Body of pancreas (tissue), 4 donors: ENCODE measurements around the gene CLPTM1L. TPM values are rescaled to one million over a fixed set of nuclear protein-coding genes. Genes with fewer than 3 reads are reported as not detected.

Experiments
- ATAC-seq: fragments of 150-250 bp; one replicate; pipeline ENCODE4 v1.9.1; 2016
- DNase-seq, 4 donors: peaks; one replicate each; pipeline ENCODE4 v3.0.0-alpha.2; 2019
- H3K27ac ChIP-seq, 4 donors: fragments of 200-600 bp; sonication (generic); 1 replicate in 3 of 4; 2 replicates in 1 of 4; pipeline versions ENCODE4 v1.5.1 to v1.6.1; 2016 to 2019; ENCODE audit warnings: mild to moderate bottlenecking in 1 of 4, mixed read lengths in 1 of 4, moderate library complexity in 1 of 4
- H3K27me3 ChIP-seq, 2 donors: fragments of 200-600 bp; sonication (generic); one replicate each; pipeline ENCODE4 v1.6.0; 2016; ENCODE audit warnings: mild to moderate bottlenecking in 1 of 2
- H3K36me3 ChIP-seq, 2 donors: fragments of 200-600 bp; sonication (generic); replicated peaks in 1 of 2; 2 replicates each; pipeline ENCODE4 v1.5.1; 2016; ENCODE audit warnings: low read depth in 2 of 2; ENCODE audit not compliant: insufficient read depth in 1 of 2
- H3K4me1 ChIP-seq: fragments of 200-600 bp; sonication (generic); one replicate; pipeline ENCODE4 v1.6.0; 2016
- H3K4me3 ChIP-seq, 2 donors: fragments of 200-600 bp; sonication (generic); 1 replicate in 1 of 2; 2 replicates in 1 of 2; pipeline ENCODE4 v1.5.1; 2016 to 2019
- H3K9me3 ChIP-seq, 3 donors: fragments of 200-600 bp; sonication (generic); 1 replicate in 2 of 3; 2 replicates in 1 of 3; pipeline ENCODE4 v1.5.1; 2016
- POLR2A ChIP-seq, 3 donors: fragments of 450-650 bp; IDR thresholded peaks; one replicate each; pipeline ENCODE4 v1.6.1; 2016; ENCODE audit warnings: antibody characterized with exemption in 3 of 3, mild to moderate bottlenecking in 2 of 3
- WGBS, 2 donors: methylation state at CpG; one replicate each; pipeline ENCODE4 v1.1.5; 2017; 5-methylcytosine and 5-hydroxymethylcytosine counted together
- intact Hi-C: fragments of 100-400 bp; cut with DNase I; formaldehyde crosslinking; loops from one replicate; pipeline ENCODE4 v1.15.1; 2023
- total RNA-seq, 2 donors: library from RNA; depleted of rRNA; stranded (reverse); fragments of >200 nt; gene quantifications; one replicate each; pipeline ENCODE4 v1.1.0, GENCODE V29; 2016
- TF ChIP-seq, protein P1 (sequence below), 7 experiments: fragments of 450-650 bp in 4 of 7; fragments of 200-600 bp in 3 of 7; sonication (generic) in 3 of 7; IDR thresholded peaks; one replicate each; pipeline ENCODE4 v1.5.1; 2016 to 2019; ENCODE audit warnings: antibody characterized with exemption in 7 of 7

Gene CLPTM1L, protein sequence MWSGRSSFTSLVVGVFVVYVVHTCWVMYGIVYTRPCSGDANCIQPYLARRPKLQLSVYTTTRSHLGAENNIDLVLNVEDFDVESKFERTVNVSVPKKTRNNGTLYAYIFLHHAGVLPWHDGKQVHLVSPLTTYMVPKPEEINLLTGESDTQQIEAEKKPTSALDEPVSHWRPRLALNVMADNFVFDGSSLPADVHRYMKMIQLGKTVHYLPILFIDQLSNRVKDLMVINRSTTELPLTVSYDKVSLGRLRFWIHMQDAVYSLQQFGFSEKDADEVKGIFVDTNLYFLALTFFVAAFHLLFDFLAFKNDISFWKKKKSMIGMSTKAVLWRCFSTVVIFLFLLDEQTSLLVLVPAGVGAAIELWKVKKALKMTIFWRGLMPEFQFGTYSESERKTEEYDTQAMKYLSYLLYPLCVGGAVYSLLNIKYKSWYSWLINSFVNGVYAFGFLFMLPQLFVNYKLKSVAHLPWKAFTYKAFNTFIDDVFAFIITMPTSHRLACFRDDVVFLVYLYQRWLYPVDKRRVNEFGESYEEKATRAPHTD
- total RNA-seq: 100 to 1,000 TPM in 1 of 2 donors, 10 to 100 TPM in 1; 91.3 to 109 TPM

DNA sequence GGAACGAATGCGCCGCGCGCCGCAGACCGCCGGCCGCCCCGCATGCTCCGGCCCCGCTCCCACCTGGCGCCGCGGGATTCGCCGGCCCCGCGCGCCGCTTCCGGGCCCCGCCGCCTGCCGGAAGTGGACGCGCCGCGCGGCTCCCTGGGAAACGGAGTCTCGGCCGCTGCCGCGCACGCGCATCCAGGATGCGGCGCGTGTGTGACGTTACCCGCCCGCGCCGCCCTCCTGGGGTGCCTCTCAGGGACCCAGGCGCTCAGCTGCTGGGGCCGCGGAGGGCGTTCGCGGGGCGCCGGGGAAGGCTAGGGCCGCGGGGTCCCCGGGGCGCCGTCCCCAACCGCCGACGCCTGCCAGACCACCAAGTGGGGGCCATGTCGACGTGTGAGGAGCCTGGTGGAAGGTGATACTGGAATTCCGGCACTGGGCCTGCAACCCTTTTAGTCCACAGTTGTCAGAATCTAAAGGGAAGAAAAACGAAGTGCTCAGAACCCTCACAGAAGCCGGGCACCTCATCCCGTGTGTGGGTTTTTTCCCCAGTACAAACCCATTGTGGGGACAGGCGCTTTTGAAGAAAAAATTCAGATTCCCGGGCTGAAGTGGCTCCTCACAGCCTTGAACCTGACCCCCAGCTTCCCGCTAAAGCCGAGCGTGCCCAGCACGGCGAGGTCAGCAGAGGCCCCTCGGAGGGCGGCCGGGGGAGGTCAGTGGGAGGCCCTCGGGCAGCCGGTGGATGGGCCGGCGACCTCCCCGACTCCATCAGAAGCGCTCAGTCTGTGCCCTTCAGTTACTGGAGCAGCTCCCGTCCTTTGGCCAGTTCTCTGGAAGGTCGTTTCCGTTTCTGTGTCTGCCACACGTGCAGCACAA, at the start of gene CLPTM1L:
Gene CLPTM1L (minus strand): TSS at position 125 of the 864 bp plus-strand sequence. CDS start 258 bp downstream, outside the sequence.
- 0 to 2% methylated on average over 6 to 69 of the region's 87 CpGs for WGBS, 2 donors
- H3K4me1 ChIP-seq: peaks cover 23% of the 10 kb centered on the region
- peak within 1 kb of the TSS; percentile 80 to 89 for H3K4me3 ChIP-seq
- intact Hi-C loops: no loop called here
- peak within 1 kb of the TSS; percentile 68 to 89 (median 82) for H3K27ac ChIP-seq
- DNase-seq (peak; percentile 87 to 90 (median 88)), ATAC-seq (peak; percentile 95)
- no peaks in the 10 kb centered on the region for H3K27me3 ChIP-seq
- H3K9me3 ChIP-seq: no peaks in the 10 kb centered on the region
- TF ChIP-seq, protein P1, sequence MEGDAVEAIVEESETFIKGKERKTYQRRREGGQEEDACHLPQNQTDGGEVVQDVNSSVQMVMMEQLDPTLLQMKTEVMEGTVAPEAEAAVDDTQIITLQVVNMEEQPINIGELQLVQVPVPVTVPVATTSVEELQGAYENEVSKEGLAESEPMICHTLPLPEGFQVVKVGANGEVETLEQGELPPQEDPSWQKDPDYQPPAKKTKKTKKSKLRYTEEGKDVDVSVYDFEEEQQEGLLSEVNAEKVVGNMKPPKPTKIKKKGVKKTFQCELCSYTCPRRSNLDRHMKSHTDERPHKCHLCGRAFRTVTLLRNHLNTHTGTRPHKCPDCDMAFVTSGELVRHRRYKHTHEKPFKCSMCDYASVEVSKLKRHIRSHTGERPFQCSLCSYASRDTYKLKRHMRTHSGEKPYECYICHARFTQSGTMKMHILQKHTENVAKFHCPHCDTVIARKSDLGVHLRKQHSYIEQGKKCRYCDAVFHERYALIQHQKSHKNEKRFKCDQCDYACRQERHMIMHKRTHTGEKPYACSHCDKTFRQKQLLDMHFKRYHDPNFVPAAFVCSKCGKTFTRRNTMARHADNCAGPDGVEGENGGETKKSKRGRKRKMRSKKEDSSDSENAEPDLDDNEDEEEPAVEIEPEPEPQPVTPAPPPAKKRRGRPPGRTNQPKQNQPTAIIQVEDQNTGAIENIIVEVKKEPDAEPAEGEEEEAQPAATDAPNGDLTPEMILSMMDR (IDR thresholded peaks at IDR 0.05): peak in 3 of 7 experiments; percentile 5 to 45 (median 44)
- TF ChIP-seq POLR2A (IDR thresholded peaks at IDR 0.05): peak; percentile 73 to 82 (median 77)
- peaks cover 0 to 16% of the 10 kb centered on the region in 2 donors for H3K36me3 ChIP-seq

- H3K4me3 ChIP-seq: no peak overlapping the region
- H3K27me3 ChIP-seq: peaks cover 0 to 4% of the 10 kb centered on the region in 2 donors
- WGBS, 2 donors: 44 to 45% methylated on average over 22 to 35 of the region's 36 CpGs
- no peak for TF ChIP-seq POLR2A (IDR thresholded peaks at IDR 0.05)
- TF ChIP-seq, protein P1 (IDR thresholded peaks at IDR 0.05): no peak
- intact Hi-C loops: no loop called here
- H3K27ac ChIP-seq: no peak overlapping the region
- DNase-seq (no peak), ATAC-seq (no peak)
- no peaks in the 10 kb centered on the region for H3K36me3 ChIP-seq
- no peaks in the 10 kb centered on the region for H3K9me3 ChIP-seq
- no peaks in the 10 kb centered on the region for H3K4me1 ChIP-seq
Measured at GRCh38 chr5:1393571-1394501, 48.9 kb upstream of the CLPTM1L start.

GRCh38 chr5:1392801-1393565, 48.1 kb upstream of the CLPTM1L start:
- ATAC-seq (no peak), DNase-seq (no peak)
- H3K36me3 ChIP-seq: no peaks in the 10 kb centered on the region
- H3K9me3 ChIP-seq: no peaks in the 10 kb centered on the region
- H3K27ac ChIP-seq: no peak overlapping the region
- 46 to 51% methylated on average over 13 to 22 of the region's 22 CpGs for WGBS, 2 donors
- intact Hi-C loops: no loop called here
- no peaks in the 10 kb centered on the region for H3K4me1 ChIP-seq
- no peak for TF ChIP-seq POLR2A (IDR thresholded peaks at IDR 0.05)
- TF ChIP-seq, protein P1 (IDR thresholded peaks at IDR 0.05): no peak
- H3K27me3 ChIP-seq: peaks cover 0 to 4% of the 10 kb centered on the region in 2 donors
- no peak overlapping the region for H3K4me3 ChIP-seq
